NCI-H524 treated with DMSO at 0.1 percent for 48 hours (cell line): Measurements from ENCODE around the gene VPS50.
A peak's percentile ranks its signal among the peaks of the same experiment; 100 is the strongest.

Experiments
- DNase-seq: peaks from one replicate; lab custom pipeline; 2025; lab: John Stamatoyannopoulos, UW

The VPS50 gene, protein sequence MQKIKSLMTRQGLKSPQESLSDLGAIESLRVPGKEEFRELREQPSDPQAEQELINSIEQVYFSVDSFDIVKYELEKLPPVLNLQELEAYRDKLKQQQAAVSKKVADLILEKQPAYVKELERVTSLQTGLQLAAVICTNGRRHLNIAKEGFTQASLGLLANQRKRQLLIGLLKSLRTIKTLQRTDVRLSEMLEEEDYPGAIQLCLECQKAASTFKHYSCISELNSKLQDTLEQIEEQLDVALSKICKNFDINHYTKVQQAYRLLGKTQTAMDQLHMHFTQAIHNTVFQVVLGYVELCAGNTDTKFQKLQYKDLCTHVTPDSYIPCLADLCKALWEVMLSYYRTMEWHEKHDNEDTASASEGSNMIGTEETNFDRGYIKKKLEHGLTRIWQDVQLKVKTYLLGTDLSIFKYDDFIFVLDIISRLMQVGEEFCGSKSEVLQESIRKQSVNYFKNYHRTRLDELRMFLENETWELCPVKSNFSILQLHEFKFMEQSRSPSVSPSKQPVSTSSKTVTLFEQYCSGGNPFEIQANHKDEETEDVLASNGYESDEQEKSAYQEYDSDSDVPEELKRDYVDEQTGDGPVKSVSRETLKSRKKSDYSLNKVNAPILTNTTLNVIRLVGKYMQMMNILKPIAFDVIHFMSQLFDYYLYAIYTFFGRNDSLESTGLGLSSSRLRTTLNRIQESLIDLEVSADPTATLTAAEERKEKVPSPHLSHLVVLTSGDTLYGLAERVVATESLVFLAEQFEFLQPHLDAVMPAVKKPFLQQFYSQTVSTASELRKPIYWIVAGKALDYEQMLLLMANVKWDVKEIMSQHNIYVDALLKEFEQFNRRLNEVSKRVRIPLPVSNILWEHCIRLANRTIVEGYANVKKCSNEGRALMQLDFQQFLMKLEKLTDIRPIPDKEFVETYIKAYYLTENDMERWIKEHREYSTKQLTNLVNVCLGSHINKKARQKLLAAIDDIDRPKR

GRCh38 chr7:93231799-93232672 is at the start of gene VPS50:
Gene VPS50, plus strand, starts transcription at chr7:93232366. Its CDS starts 102 bp downstream, at chr7:93232468.
- DNase-seq, result peak; percentile 92

DNA sequence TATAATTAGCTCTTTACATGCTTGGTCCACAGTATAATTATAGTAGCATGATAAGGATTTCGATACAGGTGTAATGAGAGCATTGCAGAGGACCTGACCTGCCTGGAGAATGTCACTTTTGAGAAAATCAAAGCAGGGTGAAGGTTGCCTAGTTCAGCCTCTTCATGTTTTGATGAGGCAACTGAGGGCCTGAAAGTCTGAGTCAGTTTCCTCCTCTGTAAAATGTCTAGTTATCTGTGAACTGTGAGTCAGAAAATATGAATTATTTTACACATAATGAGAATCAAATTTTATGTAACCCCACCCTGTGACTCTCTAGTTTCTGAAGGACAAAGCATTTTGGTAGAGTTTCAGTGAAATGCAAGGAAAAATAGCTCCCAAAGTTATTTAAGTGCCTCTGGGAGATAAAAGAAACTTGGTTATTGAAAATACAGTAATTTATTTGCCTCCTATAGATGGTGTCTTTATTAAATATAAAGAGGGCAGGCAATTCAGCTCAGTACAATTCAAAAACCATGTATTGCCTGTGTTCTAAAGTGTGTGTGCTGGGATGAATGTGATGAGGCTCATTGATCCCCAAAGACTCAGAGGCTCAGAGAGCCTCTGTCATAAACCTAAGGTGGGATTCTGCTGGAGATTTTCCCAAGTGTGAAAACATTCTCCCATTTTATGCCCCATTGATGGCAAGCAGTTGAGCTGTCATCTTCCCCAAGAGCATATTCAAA is 46.7 kb upstream of the VPS50 start:
- no peak for DNase-seq

GRCh38 chr7:93188870-93189634 is 43.1 kb upstream of the VPS50 start:
- DNase-seq, result no peak

DNA sequence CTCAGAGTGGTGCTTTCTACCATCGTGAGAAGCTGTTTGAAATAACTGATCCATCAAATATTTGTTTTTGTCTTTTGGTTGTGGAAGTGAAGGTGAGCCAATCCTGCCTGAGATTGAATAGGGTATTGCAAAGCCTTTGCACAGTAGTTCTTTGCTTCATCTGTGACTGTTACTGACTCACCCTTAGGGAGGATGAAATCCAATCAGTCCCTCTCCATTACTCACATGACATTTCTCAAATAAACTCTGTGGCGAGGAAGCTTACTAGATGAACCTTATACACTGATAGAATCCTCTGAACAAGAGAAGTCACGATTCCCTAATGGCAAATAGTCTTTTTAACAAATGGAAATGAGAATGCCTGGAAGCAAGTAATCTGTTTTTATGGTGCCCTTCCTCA is 37.8 kb upstream of the VPS50 start:
- DNase-seq, result no peak

- DNase-seq, result no peak
These were observed 35.8 kb upstream of the VPS50 start for GRCh38 chr7:93196336-93196735.

GRCh38 chr7:93198472-93198871 is 33.7 kb upstream of the VPS50 start:
- DNase-seq, result no peak

GRCh38 chr7:93202594-93203250 is 29.4 kb upstream of the VPS50 start:
- no peak for DNase-seq

GRCh38 chr7:93203496-93203895 is 28.7 kb upstream of the VPS50 start:
- DNase-seq, result peak; percentile 74

DNA sequence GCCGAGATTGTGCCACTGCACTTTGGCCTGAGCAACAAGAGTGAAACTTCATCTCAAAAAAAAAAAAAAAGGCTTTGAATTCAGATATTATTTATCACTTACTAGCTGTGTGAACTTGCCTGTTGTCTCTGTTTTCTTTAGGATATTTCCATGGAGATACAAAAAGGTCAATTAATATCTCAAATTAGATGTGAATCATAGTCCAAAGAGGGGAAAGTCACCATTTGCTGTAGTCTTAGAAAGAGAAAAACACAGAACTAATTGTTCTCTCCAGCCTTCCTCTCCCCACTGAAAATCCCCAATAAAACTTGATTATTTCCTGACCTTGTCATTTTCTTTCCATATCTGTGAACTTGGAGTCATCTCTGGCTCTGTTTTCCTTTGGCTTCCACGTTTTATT is 27.1 kb upstream of the VPS50 start:
- DNase-seq, result no peak

DNA sequence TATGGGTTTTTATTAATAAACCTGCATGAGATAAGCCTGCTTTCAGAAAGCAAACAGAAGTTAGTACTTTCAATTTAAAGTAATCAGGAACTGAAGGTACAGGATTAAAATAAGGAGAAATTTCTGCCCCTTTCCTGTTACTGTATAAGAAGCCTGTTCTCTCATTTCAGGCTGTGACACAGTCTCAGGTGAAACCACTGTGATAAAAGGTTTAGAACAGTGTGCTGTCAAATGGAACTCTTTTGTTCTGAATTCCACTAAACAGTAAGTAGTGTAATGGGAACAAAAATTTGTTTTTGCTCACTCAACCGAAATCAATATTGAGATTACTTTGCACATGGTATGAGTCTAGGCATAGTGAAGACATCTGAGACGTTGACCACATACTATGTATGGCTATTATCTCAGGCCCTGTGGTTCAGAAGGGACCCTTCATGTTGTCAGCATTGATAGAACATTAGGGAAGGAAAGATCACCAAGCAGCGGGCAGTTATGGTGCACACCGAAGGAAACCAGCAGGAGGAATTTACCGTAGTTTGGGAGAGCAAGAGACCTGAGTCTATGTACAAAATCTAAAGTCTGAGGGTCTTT is 20.8 kb upstream of the VPS50 start:
- no peak for DNase-seq

DNA sequence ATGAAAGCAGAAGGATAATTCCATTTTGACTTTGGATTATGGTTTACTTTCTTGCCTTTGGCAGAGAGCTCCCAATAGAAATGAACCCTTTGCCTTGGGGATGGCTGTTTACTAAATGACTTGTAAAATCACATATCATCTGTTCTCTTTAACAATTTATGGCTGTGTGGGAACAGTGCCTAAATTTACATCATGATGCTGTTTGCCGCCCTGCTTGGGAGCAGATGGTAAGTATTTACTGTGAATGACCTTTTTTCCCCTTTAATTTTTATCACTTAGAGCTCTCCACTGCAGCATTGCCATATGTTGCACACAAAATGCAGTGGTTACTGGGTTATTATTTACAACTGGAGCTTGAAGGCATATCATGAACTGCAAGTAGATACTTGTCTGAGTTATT is 19.3 kb upstream of the VPS50 start:
- peak; percentile 80 for DNase-seq

DNA sequence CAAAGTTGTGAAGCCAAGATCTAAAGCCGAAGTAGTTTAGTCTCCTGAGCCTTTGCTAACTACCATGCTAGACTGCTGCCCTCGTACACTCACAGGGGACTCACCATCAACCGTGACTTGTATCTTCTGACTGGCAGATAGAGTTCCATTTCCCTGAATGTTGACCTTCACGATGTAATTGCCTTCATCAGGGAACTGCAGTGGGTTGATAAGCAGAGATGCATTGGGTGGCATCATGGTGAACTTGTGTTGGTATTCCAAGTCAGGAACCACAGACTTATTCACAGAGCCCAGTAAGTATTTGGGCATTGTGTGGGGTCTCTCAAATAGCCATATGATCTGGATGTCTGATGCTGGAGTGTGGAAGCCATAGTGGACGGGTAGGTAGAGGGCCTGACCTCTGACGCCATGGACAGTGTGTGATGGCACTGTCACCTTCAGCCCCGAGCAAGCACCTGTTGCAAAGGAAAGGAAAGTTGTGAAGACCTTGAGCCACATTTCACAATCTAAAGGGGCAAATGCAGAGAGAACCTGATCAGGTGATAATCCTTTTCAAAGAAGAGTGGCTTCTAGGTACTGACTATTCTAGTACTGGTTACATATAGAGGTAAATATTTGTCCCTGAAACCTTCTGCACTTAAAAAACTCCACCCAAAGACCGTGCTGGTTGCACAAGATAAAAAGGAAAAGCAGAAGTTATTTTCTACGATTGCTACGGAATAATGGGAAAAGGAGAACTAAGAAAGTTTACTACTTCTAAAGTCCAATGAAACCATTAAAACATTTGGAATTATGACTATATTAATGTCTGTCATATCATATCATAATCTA is 13.0 kb upstream of the VPS50 start:
- no peak for DNase-seq

DNA sequence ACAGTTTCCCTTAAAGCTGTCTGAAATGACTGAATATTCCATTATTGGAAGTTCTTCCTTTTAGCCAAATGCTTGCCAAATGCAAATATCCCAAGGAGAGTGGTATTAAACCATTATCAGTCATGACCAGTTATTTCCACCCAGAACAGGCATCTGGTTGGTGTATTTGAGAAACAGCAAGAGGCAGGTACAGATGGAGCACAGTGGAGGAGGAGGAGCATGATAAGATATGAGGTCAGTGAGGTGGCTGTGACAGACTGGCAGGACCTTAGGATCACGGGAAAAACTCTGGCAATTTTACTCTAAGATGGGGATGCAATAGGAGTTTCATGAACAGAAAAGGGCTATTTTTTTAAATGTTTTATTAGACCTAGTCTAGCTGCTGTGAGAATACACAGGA is 12.3 kb upstream of the VPS50 start:
- no peak for DNase-seq

GRCh38 chr7:93226310-93226709 is 5.9 kb upstream of the VPS50 start, which contains the start of gene HEPACAM2:
Gene HEPACAM2, minus strand, starts transcription at chr7:93226469.
- no peak for DNase-seq

DNA sequence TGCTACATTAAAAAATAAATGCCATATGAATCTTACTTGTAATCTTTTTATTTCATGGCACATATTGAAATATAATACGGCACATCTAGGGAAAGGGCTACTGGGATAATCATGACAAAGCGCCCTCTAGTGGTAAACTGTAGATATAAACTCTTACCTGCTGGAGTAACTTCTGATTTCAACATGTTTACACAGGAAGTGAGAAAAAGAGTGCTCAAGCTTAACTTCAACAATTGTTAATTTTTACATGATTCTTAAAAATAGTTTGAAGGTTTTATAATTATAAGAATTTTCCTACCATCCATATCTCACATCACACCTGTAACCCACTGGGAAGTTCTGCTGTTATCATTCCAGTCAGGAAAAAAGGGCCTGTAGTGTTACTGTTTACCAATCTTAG is 3.9 kb upstream of the VPS50 start:
- DNase-seq, result no peak

- DNase-seq, result no peak
These were observed 907 bp upstream of the VPS50 start for GRCh38 chr7:93231259-93231658.

DNA sequence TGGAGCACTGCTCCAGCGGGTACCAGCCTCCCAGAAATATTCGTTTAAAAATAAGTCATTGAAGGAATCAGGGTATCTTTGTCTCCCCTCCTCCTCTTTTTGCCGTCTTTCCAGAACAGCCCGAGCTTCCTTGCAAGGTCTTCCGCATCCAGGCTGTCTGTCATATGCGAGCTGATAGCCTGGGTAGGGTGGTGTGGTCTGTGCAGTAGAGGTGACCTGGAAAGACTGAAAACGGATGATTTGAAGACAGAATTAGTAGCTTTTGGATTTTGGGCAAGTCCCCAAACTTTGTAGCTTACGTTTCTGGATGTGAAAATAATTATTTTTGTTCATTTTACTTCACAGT is 480 bp downstream of the VPS50 start:
- no peak for DNase-seq

DNA sequence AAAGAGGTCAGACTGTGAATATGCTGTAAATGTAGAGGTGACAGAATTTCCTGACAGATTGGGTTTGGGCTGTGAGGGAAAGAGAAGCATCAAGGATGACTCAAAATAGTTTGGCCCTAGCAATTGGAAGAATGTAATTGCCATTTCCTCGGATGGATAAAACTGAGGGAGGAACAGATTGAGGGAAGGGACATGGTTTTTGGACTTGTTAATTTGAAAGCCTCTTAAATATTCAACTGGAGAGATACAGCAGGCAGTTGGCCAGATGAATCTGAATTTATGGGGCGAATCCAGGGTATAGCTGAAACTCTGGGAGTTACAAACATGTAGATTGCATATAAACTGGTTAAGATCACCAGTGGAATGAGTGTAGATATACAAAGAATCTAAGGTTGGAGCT is 3.4 kb downstream of the VPS50 start:
- no peak for DNase-seq

GRCh38 chr7:93238131-93238530 is 6.0 kb downstream of the VPS50 start:
- no peak for DNase-seq
